Fibroblast of skin of scalp (primary cell): ENCODE measurements around the gene AEBP2.
"Not testable (repeated sequence)": the region's sequence is repeated elsewhere in the genome, so short reads cannot be mapped to it uniquely, and the experiment has no call there.

Experiments
- DNase-seq: peaks from one replicate; pipeline ENCODE4 v3.0.0-alpha.2; 2013

Gene AEBP2

DNA sequence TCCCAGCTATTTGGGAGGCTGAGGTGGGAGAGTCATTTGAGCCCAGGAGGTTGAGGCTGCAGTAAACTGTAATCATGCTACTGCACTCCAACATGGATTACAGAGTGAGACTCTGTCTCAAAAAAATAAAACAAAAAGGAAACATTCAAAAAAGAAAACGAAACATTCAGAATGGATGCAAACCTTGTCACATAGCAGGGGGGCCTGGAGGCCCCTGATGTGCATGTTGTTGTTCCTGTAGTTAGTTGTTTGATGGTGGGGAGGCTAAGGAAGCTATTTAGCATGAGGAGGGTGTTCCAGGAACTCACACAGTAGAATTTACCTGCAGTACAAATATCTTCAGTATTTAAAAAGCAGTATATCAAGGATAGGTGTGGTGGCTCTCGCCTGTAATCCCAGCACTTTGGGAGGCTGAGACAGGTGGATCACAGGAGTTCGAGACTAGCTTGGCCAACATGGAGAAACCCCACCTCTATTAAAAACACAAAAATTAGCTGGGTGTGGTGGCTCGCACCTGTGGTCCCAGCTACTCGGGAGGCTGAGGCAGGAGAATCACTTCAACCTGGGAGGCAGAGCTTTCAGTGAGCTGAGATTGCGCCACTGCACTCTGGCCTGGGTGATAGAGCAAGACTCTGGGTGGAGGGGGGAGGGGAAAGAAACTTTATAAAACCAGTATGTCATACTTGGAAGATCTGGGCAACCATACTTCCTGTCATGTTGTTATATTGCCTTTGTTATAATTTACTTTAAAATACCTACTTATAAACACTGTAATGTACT lies 17.6 kb upstream of the AEBP2 start:
- no peak for DNase-seq

DNA sequence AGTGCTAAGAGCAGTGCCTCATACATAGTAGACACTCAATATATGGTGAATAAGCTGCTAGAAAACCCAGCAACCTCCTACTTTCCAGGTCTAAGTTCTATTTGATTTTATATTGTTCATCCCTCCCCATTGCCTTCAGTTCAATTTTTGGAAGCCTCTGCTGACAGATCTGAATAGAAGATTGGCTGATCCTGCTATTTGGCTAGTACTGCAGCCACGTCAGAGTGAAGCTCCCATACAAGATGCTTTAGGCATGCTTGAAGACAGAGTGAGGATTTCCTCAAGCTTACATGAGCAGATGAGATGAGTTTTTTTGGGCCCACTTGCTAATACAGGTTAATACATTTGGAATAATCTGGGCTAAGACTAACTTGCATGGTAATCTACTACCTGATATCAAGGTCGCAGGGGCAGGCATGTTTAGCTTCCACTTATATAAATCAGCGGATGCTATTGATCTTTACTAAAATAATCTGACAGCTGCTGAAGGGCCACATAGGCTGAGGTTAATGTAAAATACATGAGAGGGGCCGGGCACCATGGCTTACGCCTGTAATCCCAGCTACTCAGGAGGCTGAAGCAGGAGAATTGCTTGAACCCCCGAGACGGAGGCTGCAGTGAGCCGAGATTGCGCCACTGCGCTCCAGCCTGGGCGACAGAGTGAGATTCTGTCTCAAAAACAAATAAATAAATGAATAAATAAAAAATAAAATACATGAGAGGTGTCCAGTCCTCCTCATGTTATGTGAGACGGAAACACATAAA lies 15.9 kb upstream of the AEBP2 start:
- DNase-seq: no peak

DNA sequence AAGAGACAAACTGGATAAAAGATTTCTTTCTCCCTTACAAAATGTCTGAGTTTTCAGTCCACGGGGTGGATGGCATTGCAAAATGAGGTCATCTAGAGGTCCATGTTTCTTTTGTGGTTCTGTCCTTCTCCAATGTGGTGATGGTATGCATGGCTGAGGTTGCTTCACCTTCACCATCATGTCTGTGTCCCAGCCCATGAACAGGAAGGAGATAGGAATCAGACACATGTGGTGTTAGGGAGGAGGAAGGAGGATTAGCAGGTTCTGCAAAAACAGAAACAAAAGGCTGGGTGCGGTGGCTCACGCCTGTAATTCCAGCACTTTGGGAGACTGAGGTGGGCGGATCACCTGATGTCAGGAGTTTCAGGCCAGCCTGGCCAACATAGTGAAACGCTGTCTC lies 11.0 kb upstream of the AEBP2 start:
- no peak for DNase-seq

DNA sequence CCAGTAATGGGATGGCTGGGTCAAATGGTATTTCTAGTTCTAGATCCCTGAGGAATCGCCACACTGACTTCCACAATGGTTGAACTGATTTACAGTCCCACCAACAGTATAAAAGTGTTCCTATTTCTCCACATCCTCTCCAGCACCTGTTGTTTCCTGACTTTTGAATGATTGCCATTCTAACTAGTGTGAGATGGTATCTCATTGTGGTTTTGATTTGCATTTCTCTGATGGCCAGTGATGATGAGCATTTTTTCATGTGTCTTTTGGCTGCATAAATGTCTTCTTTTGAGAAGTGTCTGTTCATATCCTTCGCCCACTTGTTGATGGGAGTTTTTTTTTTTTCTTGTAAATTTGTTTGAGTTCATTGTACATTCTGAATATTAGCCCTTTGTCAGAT lies 9.8 kb upstream of the AEBP2 start:
- DNase-seq: not testable (repeated sequence)

DNA sequence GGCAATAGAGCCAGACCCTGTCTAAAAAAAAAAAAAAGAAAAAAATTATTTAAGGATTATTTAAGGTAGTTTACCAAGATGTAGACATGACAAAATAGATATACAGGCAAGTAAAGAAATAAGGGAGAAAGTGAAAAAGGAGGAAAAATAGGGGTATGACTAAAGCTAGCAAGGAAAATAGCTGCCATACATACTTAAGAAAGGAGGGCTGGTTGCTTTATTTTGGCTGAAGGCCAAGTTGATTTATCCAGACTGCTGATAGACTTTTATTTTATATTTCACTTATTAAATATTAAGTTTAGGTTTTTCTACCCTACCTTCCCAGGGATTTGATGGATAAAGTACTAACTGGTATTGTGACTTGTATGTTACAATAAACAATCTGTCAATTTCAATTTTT lies 8.3 kb upstream of the AEBP2 start:
- peak; percentile 41 for DNase-seq

DNA sequence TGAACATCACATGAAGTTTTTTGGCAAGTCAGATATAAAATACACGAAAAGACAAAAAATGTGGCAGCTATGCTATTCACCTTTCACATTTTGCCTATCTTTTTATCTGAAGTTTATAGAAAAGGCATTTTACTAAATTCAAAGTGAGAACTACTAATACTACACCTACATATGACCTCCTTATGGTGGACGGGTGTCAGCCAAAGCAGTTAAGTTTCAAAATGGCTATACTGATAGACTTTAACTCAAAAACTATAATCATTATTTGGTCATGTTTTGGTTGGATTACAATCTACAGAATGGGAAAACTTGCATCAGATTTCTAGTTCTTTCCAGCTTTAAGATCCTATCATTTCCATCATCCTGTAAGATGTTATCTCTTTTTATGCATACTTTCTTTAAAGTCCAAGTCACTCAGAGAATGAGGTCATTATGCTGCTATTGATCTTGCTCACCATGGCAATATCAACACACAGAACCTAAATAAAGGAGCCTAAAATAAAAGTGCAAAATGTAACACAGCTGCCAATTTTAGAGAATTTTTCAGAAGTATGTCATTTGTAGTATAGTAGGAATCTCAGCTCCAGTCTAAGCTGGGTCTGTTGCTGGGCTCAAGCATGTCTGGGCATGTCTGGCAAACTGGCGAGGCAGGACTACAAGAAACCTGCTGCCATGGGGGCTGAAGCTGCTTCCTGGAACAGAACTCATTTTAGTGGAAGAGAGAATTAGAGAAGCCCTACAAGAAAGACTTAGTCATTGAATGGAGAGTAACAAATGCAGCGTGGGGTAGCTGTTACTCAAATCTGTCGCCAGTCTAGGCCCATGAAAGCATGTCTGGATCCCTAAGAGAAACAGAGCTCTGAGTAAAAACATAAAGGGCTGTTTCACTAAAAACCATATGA lies 7.6 kb upstream of the AEBP2 start:
- peak; percentile 82 for DNase-seq

DNA sequence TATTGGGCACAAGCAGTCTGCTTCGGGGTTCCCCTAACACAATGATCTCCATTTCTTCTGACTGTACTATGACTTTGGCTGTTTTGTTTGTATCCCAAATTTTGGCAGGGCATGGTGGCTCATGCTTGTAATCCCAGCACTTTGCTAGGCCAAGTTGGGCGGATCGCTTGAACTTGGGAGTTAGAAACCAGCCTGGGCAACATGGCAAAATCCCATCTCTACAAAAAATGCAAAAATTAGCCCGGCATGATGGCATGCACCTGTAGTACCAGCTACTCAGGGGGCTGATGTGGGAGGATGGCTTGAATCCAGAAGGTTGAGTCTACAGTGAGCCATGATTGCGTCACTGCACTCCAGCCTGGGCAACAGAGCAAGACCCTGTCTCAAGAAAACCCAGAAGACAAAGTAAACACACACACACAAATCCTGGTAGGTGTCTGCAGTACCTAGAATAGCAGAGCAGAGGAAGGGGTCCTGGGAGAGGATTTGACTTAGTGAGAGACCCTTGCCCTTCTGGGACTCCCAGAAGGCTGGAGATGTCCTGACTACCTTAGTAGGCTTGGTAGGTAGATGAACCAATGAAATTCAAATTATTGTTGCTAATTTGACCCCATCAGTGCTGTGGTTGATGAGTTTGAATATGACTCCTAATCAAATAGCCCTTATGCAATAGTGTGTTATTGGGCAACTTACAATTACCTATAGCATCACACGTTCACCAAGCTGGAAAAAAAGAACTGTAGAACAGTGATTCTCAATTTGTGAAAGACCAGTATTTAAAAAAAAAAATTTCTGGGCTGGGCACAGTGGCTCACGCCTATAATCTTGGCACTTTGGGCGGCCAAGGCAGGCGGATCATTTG lies 6.8 kb upstream of the AEBP2 start:
- no peak for DNase-seq

DNA sequence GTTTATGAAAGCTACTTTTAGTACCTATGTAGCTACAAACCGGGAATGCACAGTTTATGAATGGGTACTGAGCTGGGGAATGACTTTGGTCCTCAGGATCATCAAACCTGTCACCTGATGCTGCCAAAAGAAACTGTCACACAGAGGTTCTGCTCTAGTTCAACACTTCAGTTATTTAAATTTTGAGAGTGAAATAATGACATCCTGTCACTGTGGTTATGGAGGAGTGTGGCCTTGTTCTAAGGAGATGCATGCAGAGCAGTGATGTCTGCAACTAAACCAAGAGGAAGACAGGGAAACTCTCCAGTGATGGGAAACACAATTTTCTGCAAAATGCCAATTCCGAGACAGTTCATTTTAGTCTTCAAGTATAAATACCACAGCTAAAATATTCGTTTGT lies 4.8 kb upstream of the AEBP2 start:
- DNase-seq: no peak

DNA sequence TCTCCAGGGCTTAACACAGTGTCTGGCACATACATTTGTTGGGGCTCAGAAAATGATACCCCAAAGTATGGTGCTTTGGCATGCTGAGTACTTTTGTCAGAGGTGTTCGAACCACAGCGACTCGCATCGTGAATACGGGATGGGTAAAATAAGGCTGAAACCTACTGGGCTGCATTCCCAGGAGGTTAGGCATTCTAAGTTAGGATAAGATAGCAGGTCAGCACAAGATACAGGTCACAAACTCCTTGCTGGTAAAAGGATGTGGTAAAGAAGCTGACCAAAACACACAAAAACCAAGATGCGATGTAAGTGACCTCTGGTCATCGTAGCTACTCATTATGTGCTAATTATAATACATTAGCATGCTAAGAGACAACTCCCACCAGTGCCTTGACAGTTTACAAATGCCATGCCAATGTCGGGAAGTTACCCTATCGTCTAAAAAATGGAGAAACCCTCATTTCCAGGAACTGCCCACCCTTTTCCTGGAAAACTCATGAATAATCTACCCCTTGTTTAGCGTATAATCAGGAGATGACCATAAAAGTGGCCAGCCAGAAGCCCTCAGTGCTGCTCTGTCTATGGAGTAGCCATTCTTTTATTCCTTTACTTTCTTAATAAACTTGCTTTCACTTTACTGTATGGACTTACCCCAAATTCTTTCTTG lies 3.3 kb upstream of the AEBP2 start:
- no peak for DNase-seq

DNA sequence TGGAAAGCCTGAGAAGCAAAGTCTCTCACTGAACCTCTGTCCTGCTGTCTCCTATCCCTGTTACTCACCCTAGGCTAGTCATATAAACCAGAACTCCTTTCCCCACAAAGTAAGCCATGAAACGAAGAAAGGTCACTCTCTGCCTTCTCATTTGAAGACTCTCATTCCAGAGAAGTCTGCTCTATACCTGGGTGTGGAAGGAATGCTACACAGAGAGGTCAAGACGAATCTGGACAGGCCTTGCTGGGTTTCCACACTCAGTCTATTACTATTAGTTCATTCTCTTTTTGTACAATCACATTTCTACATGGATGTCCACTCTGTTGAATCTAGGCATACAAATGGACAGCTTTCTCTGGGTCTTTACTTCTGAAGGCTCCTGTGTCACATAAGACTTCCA lies 2.4 kb upstream of the AEBP2 start:
- DNase-seq: no peak

DNA sequence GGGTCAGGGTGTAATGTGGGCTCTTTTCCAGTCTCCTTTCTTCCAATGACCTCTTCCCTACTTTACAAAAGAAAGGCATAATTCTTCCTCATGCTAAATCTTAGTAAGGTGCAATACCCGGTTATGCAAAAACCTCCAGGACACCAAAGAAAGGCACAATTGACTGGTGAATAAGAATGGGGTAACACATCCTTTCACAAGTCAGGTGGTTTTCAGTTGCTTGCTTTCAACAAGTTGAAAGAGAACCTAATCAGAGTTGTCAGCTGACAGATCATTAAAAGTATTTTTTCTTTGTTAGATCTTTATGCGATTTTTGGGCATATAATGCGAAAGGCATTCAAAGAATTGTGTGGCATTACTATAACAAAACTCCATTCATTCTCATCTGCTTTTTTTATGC lies 1.3 kb upstream of the AEBP2 start:
- no peak for DNase-seq

DNA sequence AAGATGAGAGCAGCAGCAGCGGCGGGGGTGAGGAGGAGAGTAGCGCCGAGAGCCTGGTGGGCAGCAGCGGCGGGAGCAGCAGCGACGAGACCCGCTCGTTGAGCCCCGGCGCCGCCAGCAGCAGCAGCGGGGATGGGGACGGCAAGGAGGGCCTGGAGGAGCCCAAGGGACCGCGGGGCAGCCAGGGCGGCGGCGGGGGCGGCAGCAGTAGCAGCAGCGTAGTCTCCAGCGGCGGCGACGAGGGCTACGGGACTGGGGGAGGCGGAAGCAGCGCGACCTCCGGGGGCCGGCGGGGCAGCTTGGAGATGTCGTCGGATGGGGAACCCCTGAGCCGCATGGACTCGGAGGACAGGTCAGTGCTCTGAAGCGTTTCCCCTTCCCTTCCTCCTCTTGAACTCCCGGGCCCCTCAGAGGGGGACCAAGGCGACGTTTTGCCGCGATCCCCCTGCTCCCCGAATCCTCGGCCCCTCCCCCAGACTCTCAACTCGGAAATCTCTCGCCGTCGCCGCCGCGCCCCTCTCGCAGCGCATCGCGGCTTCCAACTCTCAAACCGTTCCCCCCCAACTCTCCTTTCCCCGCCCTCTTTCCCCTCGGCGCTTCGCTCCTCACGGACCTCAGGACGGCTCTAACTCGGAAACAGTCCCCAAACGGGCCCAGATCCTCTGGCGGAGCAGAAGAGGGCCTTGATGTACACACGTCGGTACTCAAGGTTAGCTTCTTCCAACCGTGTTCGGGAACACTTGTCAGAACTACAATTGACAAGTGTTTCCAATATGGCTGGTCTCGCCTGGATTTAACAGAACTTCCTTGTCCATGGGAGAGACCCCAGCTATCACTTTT lies 947 bp downstream of the AEBP2 start:
- DNase-seq: peak; percentile 52

DNA sequence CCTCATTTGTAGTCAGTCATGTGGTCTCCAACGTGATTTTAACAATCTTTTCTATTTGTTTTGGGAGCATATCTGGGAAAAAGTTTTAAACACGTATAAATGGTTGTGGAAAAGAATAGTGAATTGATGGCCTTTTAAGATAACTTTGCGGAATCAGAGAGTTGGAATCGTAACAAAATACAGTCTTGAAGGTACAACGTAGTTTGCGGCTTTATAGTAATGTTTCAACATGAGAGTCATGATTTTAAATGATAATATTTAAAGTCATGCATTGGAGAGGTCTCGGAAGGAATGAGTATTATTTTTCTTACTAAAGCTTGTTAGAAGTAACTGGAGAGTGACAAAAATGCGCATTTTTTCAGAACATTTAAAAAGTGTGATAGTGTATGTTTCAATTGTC lies 1.6 kb downstream of the AEBP2 start:
- DNase-seq: no peak

DNA sequence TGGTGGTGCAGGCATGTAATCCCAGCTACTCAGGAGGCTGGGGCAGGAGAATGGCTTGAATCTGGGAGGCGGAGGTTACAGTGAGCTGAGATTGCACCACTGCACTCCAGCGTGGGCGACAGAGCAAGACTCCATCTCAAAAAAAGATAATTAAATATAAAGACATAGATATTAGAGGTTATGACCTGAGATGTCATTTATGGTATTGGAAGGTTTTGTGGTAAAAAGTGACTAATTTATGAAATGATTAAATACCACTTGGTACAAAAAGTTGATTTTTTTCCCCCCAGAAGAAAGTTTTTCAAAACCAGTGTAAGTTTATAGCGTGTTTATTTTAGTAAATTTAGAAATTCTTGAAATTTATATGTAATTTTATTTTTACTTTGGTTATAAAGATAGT lies 4.3 kb downstream of the AEBP2 start:
- DNase-seq: no peak

DNA sequence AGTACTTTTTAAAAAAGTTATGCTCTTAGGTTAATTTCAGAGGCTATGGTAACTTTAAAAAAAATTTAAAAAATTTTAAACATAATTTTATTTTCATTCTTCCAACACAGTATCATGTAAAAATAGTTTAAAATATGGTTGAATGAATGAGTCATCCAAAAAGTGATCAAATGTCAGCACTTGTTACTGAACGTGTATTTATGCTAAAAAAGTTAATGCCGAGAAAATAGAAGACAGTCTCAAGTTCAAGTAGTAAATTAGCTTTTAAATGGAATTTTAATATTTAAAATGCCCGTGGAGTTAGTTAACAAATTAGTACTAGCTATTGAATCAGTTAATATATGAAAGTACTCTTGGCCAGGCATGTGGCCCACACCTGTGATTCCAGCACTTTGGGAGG lies 4.8 kb downstream of the AEBP2 start:
- no peak for DNase-seq

DNA sequence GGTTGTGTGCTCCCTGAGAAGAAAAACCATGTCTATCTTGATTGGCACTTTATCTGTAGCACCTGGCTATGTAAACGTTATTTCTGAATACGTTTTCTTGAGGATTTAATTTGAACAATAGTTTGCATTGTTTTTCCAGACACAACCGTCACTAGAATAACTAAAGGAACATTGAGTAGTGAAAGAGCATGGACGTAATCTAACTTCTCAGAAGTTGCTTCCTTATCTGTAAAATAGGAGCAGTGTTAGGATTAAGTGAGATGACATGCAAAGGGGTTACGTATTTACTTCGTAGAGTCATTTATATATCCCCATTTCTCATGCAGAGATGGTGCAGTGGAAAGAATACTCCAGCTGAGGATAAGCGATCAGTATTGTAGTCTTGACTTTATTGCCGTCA lies 8.1 kb downstream of the AEBP2 start:
- no peak for DNase-seq

DNA sequence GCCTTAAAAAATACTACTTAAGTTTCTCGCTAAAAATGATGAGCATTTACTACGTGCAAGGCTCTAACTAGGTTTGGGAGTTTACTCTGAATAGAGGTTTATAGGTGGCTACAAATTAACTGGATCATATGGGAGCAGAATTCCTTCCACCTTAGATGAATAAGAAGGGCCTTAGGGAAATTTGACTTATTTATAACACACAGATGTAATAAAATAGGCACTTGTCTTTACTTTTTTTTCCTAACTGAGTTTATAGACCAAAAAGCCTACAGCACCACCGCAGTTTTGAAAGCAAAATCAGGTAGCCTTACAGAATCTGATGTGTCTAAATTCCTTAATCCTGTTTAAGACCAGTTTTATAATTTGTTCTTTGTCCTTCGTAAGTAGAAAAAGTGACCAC lies 10.5 kb downstream of the AEBP2 start:
- no peak for DNase-seq

DNA sequence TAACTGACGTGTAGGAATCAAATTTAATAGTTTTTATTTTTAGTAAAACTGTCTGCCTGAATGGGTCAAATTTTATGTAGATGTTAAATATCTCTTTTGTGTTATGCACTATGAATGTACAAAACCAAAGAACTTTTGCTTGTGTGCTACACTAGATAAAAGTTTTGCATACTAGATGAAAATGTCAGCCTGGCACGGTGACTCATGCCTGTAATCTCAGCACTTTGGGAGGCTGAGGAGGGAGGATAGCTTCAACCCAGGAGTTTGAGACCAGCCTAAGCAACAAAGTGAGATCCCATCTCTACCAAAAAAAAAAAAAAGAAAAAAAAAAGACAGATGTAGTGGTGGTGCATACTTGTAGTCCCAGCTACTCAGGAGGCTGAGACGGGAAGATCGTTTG lies 11.1 kb downstream of the AEBP2 start:
- DNase-seq: no peak

DNA sequence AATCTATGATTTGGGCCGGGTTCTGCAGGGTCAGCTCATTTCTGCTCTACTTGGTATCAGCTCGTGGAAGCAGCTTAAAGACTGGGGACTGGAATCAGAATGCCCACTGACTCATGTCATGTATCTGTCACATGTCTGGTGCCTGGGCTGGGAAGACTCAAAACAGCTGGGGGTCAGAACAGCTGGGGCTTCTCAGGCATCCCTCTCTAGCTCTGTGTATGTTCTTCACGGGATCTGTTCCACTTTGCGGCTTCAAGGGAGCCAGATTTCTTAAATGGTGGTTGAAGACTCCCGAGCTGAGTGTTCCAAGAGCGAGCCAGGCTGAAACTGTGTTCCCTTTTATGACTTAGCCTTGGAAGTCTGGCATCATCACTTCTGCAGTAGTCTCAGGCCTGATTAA lies 11.9 kb downstream of the AEBP2 start:
- DNase-seq: peak; percentile 44

DNA sequence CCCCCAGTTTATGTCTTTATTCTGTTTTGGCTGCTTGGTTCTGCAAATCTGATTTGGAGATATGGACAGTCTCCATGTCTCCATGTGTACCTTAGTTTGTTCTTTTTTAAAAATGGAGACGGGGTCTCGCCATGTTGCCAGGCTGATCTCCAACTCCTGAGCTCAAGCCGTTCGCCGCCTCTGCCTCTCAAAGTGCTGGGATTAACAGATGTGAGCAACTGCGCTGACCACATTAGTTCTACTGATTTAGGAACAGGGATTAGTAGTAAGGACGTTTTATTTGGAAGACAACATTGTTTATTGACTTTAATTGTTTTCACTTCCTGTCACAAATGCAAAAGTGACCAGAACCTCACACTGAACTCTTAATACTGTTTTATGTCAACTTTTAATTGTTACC lies 14.7 kb downstream of the AEBP2 start:
- no peak for DNase-seq

DNA sequence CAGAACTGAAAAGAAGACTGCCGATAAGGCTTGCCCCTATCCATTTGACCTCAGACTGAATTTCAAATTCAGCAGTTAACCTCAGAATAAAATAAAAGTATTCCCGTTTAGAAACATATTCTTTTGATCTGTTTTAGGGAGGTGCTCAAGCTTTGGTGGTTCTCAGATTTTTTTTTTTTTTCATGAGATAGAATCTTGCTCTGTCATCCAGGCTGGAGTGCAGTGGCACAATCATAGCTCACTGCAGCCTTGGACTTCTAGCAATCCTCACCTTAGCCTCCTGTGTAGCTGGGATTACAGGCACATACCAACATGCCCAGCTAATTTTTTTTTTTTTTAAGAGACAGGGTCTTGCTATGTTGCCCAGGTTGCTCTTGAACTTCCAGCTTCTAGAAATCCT lies 15.5 kb downstream of the AEBP2 start:
- DNase-seq: no peak
